WTC11 (cell line): ENCODE measurements around the gene SEMA5B. TPM values are rescaled to one million over a fixed set of nuclear protein-coding genes. Genes with fewer than 3 reads are reported as not detected.

Experiments used
- ATAC-seq: fragments of 200-7000 bp; cut with Tn5 transposase; 2 replicates; pipeline ENCODE4 v1.10.0; 2021; ENCODE audit warnings: mild to moderate bottlenecking, moderate library complexity
- CTCF ChIA-PET: fragments of 300-600 bp; sonication (Branson Sonifier 250); formaldehyde crosslinking; loops from one replicate; lab custom pipeline; 2021; ENCODE audit warnings: antibody characterized with exemption; lab: Charles Lee
- POLR2A ChIA-PET: fragments of 350-600 bp; sonication (Branson Sonifier 250); formaldehyde crosslinking; loops from one replicate; lab custom pipeline; 2021; ENCODE audit warnings: antibody characterized with exemption; lab: Charles Lee
- DNase-seq: peaks from one replicate; pipeline ENCODE4 v3.0.0; 2021; ENCODE audit warnings: low spot score
- H3K27ac Mint-ChIP-seq: 2 replicates; pipeline ENCODE4 v1.8.0; 2021; ENCODE audit warnings: mixed read lengths
- H3K27me3 Mint-ChIP-seq: 2 replicates; pipeline ENCODE4 v1.8.0; 2021; ENCODE audit warnings: low read depth, mild to moderate bottlenecking, moderate library complexity, mixed read lengths
- H3K36me3 Mint-ChIP-seq: 2 replicates; pipeline ENCODE4 v1.8.0; 2021; ENCODE audit warnings: mixed read lengths
- H3K4me1 Mint-ChIP-seq: 2 replicates; pipeline ENCODE4 v1.8.0; 2022; ENCODE audit warnings: mixed read lengths
- H3K4me3 Mint-ChIP-seq: 2 replicates; pipeline ENCODE4 v1.8.0; 2021; ENCODE audit warnings: mild to moderate bottlenecking, moderate library complexity, mixed read lengths
- H3K9me3 Mint-ChIP-seq: 2 replicates; pipeline ENCODE4 v1.8.0; 2021; ENCODE audit warnings: mixed read lengths
- AR ChIP-seq: fragments of 250-450 bp; sonication (Bioruptor Pico); IDR thresholded peaks from 2 replicates; pipeline ENCODE4 v1.9.0; 2021; ENCODE audit warnings: mild to moderate bottlenecking
- ATF6 ChIP-seq: sonication (generic); formaldehyde crosslinking; IDR thresholded peaks from 2 replicates; pipeline ENCODE4 v1.8.1; 2023; ENCODE audit warnings: mild to moderate bottlenecking, missing genetic modification reagents
- CREB1 ChIP-seq: sonication (generic); formaldehyde crosslinking; IDR thresholded peaks from 2 replicates; pipeline ENCODE4 v1.8.0; 2023; ENCODE audit warnings: mild to moderate bottlenecking, missing genetic modification reagents
- E2F4 ChIP-seq: sonication (generic); formaldehyde crosslinking; IDR thresholded peaks from 2 replicates; pipeline ENCODE4 v1.8.1; 2022; ENCODE audit warnings: low read depth, mild to moderate bottlenecking, moderate library complexity, missing genetic modification reagents, borderline replicate concordance
- ELF4 ChIP-seq: sonication (generic); formaldehyde crosslinking; IDR thresholded peaks from 2 replicates; pipeline ENCODE4 v1.8.1; 2022; ENCODE audit warnings: low read depth, mild to moderate bottlenecking, moderate library complexity, missing genetic modification reagents
- IRF1 ChIP-seq: sonication (generic); formaldehyde crosslinking; IDR thresholded peaks from 2 replicates; pipeline ENCODE4 v1.8.0; 2023; ENCODE audit warnings: missing genetic modification reagents
- TEAD1 ChIP-seq: sonication (generic); formaldehyde crosslinking; IDR thresholded peaks from 2 replicates; pipeline ENCODE4 v1.8.0; 2022; ENCODE audit warnings: mild to moderate bottlenecking, missing genetic modification reagents
- TEAD4 ChIP-seq: sonication (generic); formaldehyde crosslinking; IDR thresholded peaks from 2 replicates; pipeline ENCODE4 v1.8.0; 2022; ENCODE audit warnings: mild to moderate bottlenecking, missing genetic modification reagents
- TP53 ChIP-seq: sonication (generic); formaldehyde crosslinking; IDR thresholded peaks from 2 replicates; pipeline ENCODE4 v1.8.1; 2023; ENCODE audit warnings: mild to moderate bottlenecking, missing genetic modification reagents
- USF1 ChIP-seq: sonication (generic); formaldehyde crosslinking; IDR thresholded peaks from 2 replicates; pipeline ENCODE4 v1.8.0; 2022; ENCODE audit warnings: mild to moderate bottlenecking, missing genetic modification reagents
- ZNF121 ChIP-seq: sonication (generic); formaldehyde crosslinking; IDR thresholded peaks from 2 replicates; pipeline ENCODE4 v1.8.0; 2023; ENCODE audit warnings: missing genetic modification reagents
- ZNF219 ChIP-seq: sonication (generic); formaldehyde crosslinking; IDR thresholded peaks from 2 replicates; pipeline ENCODE4 v1.8.0; 2023; ENCODE audit warnings: missing genetic modification reagents, mild to moderate bottlenecking, borderline replicate concordance
- ZNF423 ChIP-seq: fragments of 250-450 bp; sonication (Bioruptor Pico); IDR thresholded peaks from 2 replicates; pipeline ENCODE4 v2.1.2; 2022; ENCODE audit warnings: mild to moderate bottlenecking, moderate library complexity
- ZNF532 ChIP-seq: fragments of 250-450 bp; sonication (Bioruptor Pico); IDR thresholded peaks from 2 replicates; pipeline ENCODE4 v1.9.0; 2021; ENCODE audit warnings: mild to moderate bottlenecking, borderline replicate concordance
- ZNF671 ChIP-seq: fragments of 250-450 bp; sonication (Bioruptor Pico); IDR thresholded peaks from 2 replicates; pipeline ENCODE4 v1.8.0; 2021; ENCODE audit warnings: mild to moderate bottlenecking
- total RNA-seq: library from RNA; stranded (reverse); gene quantifications from 3 replicates; pipeline ENCODE4 v1.2.3, GENCODE V29; 2021

SEMA5B gene
- total RNA-seq, 1 experiment from 2014 or later: 20.7 TPM

GRCh38 chr3:122936986-122937385 is 90.6 kb downstream of the SEMA5B start:
- POLR2A ChIA-PET: no interaction called here
- no peaks in the 10 kb centered on the region for H3K4me1 Mint-ChIP-seq

GRCh38 chr3:122936335-122936734 is 91.2 kb downstream of the SEMA5B start:
- DNase-seq: no peak
- TF ChIP-seq E2F4 (CRISPR knock-in tag) (no peak), AR (CRISPR knock-in tag) (no peak), ZNF219 (CRISPR knock-in tag) (no peak), ZNF423 (CRISPR knock-in tag) (no peak), ZNF671 (CRISPR knock-in tag) (no peak), IRF1 (CRISPR knock-in tag) (no peak), ZNF121 (no peak), TEAD4 (CRISPR knock-in tag) (no peak), ZNF532 (CRISPR knock-in tag) (no peak), ATF6 (CRISPR knock-in tag) (no peak), TP53 (CRISPR knock-in tag) (no peak), USF1 (no peak), CREB1 (no peak), TEAD1 (no peak)
- TF ChIP-seq, all 79 proteins: peak for 0
- no peaks in the 10 kb centered on the region for H3K4me1 Mint-ChIP-seq
- POLR2A ChIA-PET: no interaction called here
- no peaks in the 10 kb centered on the region for H3K36me3 Mint-ChIP-seq
- no peak for ATAC-seq
- H3K27ac Mint-ChIP-seq: no peak overlapping the region
- CTCF ChIA-PET: interaction anchor here (0.9 to 1.4 kb wide), 5 partner anchors 16 to 92 kb away, joined by 3 to 5 read pairs (median 4); partner anchors contain the start of gene SEMA5B
- no peaks in the 10 kb centered on the region for H3K27me3 Mint-ChIP-seq
- H3K9me3 Mint-ChIP-seq: no peaks in the 10 kb centered on the region
- no peak overlapping the region for H3K4me3 Mint-ChIP-seq

More at GRCh38 chr3:122936986-122937385, 90.6 kb downstream of the SEMA5B start:
- ATAC-seq: no peak
- no peaks in the 10 kb centered on the region for H3K9me3 Mint-ChIP-seq
- no peak for DNase-seq
- no peak overlapping the region for H3K4me3 Mint-ChIP-seq
- H3K27ac Mint-ChIP-seq: no peak overlapping the region
- H3K36me3 Mint-ChIP-seq: no peaks in the 10 kb centered on the region
- CTCF ChIA-PET: interaction anchor here (1.0 to 1.4 kb wide), 3 partner anchors 16 to 91 kb away, joined by 4 to 5 read pairs (median 4); partner anchors contain the start of gene SEMA5B
- no peaks in the 10 kb centered on the region for H3K27me3 Mint-ChIP-seq
- no peak for TF ChIP-seq ELF4
